ENCODE data around the gene CACHD1. TPM values are rescaled to one million over a fixed set of nuclear protein-coding genes. Genes with fewer than 3 reads are reported as not detected.

CACHD1 gene
- polyA plus RNA-seq, 4 donors: 0.81 to 12.5 (median 2.3) TPM

DNA sequence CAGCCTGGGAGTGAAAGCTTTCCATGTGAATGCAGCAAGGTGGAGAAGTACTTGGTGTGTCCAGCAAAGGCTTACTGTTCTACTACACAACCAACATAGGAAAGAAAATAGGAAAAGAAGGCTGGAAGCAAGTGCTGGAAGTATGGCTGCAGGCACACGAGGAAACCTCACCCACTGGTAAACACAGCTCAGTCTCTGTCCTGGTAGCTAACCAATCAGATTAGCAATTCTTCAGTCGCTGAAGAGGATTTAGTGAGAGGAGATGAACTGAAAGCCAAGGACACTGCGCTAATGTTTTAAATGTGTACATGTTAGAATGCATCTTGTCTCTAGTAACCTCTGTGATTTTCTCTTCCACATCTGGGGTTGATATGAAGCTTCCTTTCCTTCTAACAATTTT lies 36.2 kb upstream of the CACHD1 start:
- Histone ChIP-seq H3K27ac (ENCODE audit: low read depth in 1 of 3, low read length in 2 of 3) (no peak overlapping the region), H3K27me3 (ENCODE audit: control insufficient read depth in 3 of 3, insufficient read depth in 3 of 3, low read length in 3 of 3) (no peaks in the 10 kb centered on the region), H3K4me1 (ENCODE audit: control insufficient read depth in 3 of 3, insufficient read depth in 2 of 3, low read depth in 1 of 3, low read length in 2 of 3) (no peaks in the 10 kb centered on the region), H3K36me3 (ENCODE audit: control insufficient read depth in 3 of 3, insufficient read depth in 2 of 3, low read depth in 1 of 3, low read length in 3 of 3) (no peaks in the 10 kb centered on the region), H3K9me3 (ENCODE audit: control insufficient read depth in 2 of 2, insufficient read depth in 1 of 2, low read depth in 1 of 2, low read length in 1 of 2) (peaks cover 0 to 1% of the 10 kb centered on the region in 2 donors), H3K4me3 (ENCODE audit: low read depth in 1 of 3, low read length in 3 of 3) (no peak overlapping the region)
- no peak for DNase-seq
- WGBS, 3 donors: 57 to 63% (median 58%) methylated on average over 3 of the region's 3 CpGs
- FAIRE-seq: no peak

- DNase-seq (no peak), FAIRE-seq (no peak)
- Histone ChIP-seq H3K4me3 (ENCODE audit: low read depth in 1 of 3, low read length in 3 of 3) (no peak overlapping the region), H3K4me1 (ENCODE audit: control insufficient read depth in 3 of 3, insufficient read depth in 2 of 3, low read depth in 1 of 3, low read length in 2 of 3) (no peaks in the 10 kb centered on the region), H3K27me3 (ENCODE audit: control insufficient read depth in 3 of 3, insufficient read depth in 3 of 3, low read length in 3 of 3) (no peaks in the 10 kb centered on the region), H3K27ac (ENCODE audit: low read depth in 1 of 3, low read length in 2 of 3) (no peak overlapping the region), H3K9me3 (ENCODE audit: control insufficient read depth in 2 of 2, insufficient read depth in 1 of 2, low read depth in 1 of 2, low read length in 1 of 2) (peaks cover 0 to 1% of the 10 kb centered on the region in 2 donors), H3K36me3 (ENCODE audit: control insufficient read depth in 3 of 3, insufficient read depth in 2 of 3, low read depth in 1 of 3, low read length in 3 of 3) (no peaks in the 10 kb centered on the region)
- 83 to 90% (median 88%) methylated on average over 6 of the region's 6 CpGs for WGBS, 3 donors
Measured at GRCh38 chr1:64435000-64435399, 34.9 kb upstream of the CACHD1 start.

GRCh38 chr1:64437453-64437852 lies 32.5 kb upstream of the CACHD1 start:
- no peak overlapping the region for H3K4me3 ChIP-seq (ENCODE audit: low read depth in 1 of 3, low read length in 3 of 3)
- H3K4me1 ChIP-seq (ENCODE audit: control insufficient read depth in 3 of 3, insufficient read depth in 2 of 3, low read depth in 1 of 3, low read length in 2 of 3): no peaks in the 10 kb centered on the region
- peaks cover 0 to 1% of the 10 kb centered on the region in 2 donors for H3K9me3 ChIP-seq (ENCODE audit: control insufficient read depth in 2 of 2, insufficient read depth in 1 of 2, low read depth in 1 of 2, low read length in 1 of 2)
- no peaks in the 10 kb centered on the region for H3K27me3 ChIP-seq (ENCODE audit: control insufficient read depth in 3 of 3, insufficient read depth in 3 of 3, low read length in 3 of 3)
- FAIRE-seq (no peak), DNase-seq (no peak)
- no peak overlapping the region for H3K27ac ChIP-seq (ENCODE audit: low read depth in 1 of 3, low read length in 2 of 3)
- 73 to 90% (median 86%) methylated on average over 2 of the region's 2 CpGs for WGBS, 3 donors
- H3K36me3 ChIP-seq (ENCODE audit: control insufficient read depth in 3 of 3, insufficient read depth in 2 of 3, low read depth in 1 of 3, low read length in 3 of 3): no peaks in the 10 kb centered on the region

DNA sequence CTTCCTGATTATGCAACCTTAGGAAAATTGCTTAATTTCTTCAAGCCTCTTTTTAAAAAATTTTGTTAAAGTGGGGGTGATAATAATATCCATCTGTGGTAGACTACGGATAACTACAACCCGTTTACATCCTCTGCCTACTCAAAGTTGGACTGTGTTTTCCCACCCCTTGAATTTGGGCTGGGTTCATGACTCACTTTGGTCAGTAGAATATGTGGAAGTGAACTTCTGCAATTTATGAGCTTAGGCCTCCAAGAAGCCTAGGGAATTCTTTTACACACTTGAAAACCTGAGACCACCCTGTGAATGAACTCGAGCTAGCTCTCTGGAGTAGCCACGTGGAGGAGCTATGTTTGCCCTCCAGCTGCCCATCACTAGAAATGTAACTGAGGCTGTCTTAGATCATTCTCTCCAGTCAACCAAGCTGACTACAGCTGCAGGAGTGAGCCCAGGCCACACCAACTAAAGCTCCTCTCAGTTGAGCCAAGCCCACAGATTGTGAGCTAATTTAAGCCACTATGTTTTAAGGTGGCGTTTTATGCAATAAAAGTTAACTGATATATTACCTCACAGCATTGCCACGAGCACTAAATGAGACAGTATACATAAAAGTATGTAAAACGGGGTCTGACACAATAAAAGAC lies 29.6 kb upstream of the CACHD1 start:
- no peak overlapping the region for H3K27ac ChIP-seq (ENCODE audit: low read depth in 1 of 3, low read length in 2 of 3)

DNA sequence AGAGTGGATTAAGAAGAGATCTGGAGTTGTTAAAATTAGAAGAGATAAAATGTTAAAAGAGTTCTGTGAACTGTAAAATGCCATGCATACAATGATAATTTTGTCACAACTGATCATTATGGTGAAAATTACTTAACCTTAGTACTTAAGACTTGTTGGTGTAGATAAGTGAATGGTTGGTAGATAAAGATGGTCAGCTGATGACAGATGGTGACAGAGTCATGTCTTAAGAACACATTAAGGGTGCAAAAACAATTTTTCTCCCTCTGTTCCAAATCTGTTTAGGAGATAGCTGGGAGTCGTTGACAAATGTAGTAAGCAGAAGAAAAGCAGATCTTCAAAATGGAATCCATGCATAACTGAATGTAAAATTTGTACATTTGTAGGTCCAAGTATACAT lies 18.5 kb upstream of the CACHD1 start:
- WGBS, 3 donors: 76 to 79% (median 77%) methylated on average over 1 of the region's 1 CpG
- no peaks in the 10 kb centered on the region for H3K36me3 ChIP-seq (ENCODE audit: control insufficient read depth in 3 of 3, insufficient read depth in 2 of 3, low read depth in 1 of 3, low read length in 3 of 3)
- no peak for DNase-seq
- no peaks in the 10 kb centered on the region for H3K27me3 ChIP-seq (ENCODE audit: control insufficient read depth in 3 of 3, insufficient read depth in 3 of 3, low read length in 3 of 3)
- H3K4me3 ChIP-seq (ENCODE audit: low read depth in 1 of 3, low read length in 3 of 3): no peak overlapping the region
- H3K27ac ChIP-seq (ENCODE audit: low read depth in 1 of 3, low read length in 2 of 3): no peak overlapping the region
- no peak for FAIRE-seq
- no peaks in the 10 kb centered on the region for H3K9me3 ChIP-seq (ENCODE audit: control insufficient read depth in 2 of 2, insufficient read depth in 1 of 2, low read depth in 1 of 2, low read length in 1 of 2)
- no peaks in the 10 kb centered on the region for H3K4me1 ChIP-seq (ENCODE audit: control insufficient read depth in 3 of 3, insufficient read depth in 2 of 3, low read depth in 1 of 3, low read length in 2 of 3)

More for the DNA sequence above, 29.6 kb upstream of the CACHD1 start:
- FAIRE-seq: no peak
- Histone ChIP-seq H3K4me3 (ENCODE audit: low read depth in 1 of 3, low read length in 3 of 3) (no peak overlapping the region), H3K27me3 (ENCODE audit: control insufficient read depth in 3 of 3, insufficient read depth in 3 of 3, low read length in 3 of 3) (no peaks in the 10 kb centered on the region), H3K9me3 (ENCODE audit: control insufficient read depth in 2 of 2, insufficient read depth in 1 of 2, low read depth in 1 of 2, low read length in 1 of 2) (peaks cover 0 to 1% of the 10 kb centered on the region in 2 donors), H3K36me3 (ENCODE audit: control insufficient read depth in 3 of 3, insufficient read depth in 2 of 3, low read depth in 1 of 3, low read length in 3 of 3) (no peaks in the 10 kb centered on the region), H3K4me1 (ENCODE audit: control insufficient read depth in 3 of 3, insufficient read depth in 2 of 3, low read depth in 1 of 3, low read length in 2 of 3) (no peaks in the 10 kb centered on the region)
- DNase-seq: no peak
- 51 to 61% (median 56%) methylated on average over 7 of the region's 7 CpGs for WGBS, 3 donors

- Histone ChIP-seq H3K4me1 (ENCODE audit: control insufficient read depth in 3 of 3, insufficient read depth in 2 of 3, low read depth in 1 of 3, low read length in 2 of 3) (no peaks in the 10 kb centered on the region), H3K4me3 (ENCODE audit: low read depth in 1 of 3, low read length in 3 of 3) (no peak overlapping the region), H3K27ac (ENCODE audit: low read depth in 1 of 3, low read length in 2 of 3) (no peak overlapping the region), H3K9me3 (ENCODE audit: control insufficient read depth in 2 of 2, insufficient read depth in 1 of 2, low read depth in 1 of 2, low read length in 1 of 2) (no peaks in the 10 kb centered on the region), H3K36me3 (ENCODE audit: control insufficient read depth in 3 of 3, insufficient read depth in 2 of 3, low read depth in 1 of 3, low read length in 3 of 3) (no peaks in the 10 kb centered on the region), H3K27me3 (ENCODE audit: control insufficient read depth in 3 of 3, insufficient read depth in 3 of 3, low read length in 3 of 3) (no peaks in the 10 kb centered on the region)
- no peak for DNase-seq
- WGBS, 3 donors: 72 to 78% (median 75%) methylated on average over 3 of the region's 3 CpGs
- no peak for FAIRE-seq
Measured at GRCh38 chr1:64453688-64454087, 16.2 kb upstream of the CACHD1 start.

DNA sequence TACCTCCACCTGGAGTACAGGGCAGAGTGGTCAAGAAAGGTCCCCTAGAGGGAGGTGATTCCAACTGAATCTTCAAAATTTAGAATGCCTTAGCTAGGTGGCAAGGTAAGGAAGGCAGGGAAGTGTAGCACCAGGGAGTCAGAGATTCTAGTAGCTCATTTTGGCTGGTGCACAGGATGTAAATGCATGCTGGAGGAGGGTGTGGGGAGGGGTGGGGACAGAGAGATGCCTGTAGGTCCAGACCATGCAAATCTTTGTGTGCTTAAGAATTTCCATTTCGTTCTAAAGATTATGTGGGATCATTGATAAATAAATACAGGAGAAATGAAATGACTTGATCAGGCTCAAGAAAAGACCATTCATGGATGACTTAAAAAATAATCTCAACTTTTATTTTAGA lies 11.0 kb upstream of the CACHD1 start:
- FAIRE-seq: no peak
- Histone ChIP-seq H3K27me3 (ENCODE audit: control insufficient read depth in 3 of 3, insufficient read depth in 3 of 3, low read length in 3 of 3) (no peaks in the 10 kb centered on the region), H3K9me3 (ENCODE audit: control insufficient read depth in 2 of 2, insufficient read depth in 1 of 2, low read depth in 1 of 2, low read length in 1 of 2) (no peaks in the 10 kb centered on the region), H3K27ac (ENCODE audit: low read depth in 1 of 3, low read length in 2 of 3) (no peak overlapping the region), H3K4me3 (ENCODE audit: low read depth in 1 of 3, low read length in 3 of 3) (no peak overlapping the region), H3K4me1 (ENCODE audit: control insufficient read depth in 3 of 3, insufficient read depth in 2 of 3, low read depth in 1 of 3, low read length in 2 of 3) (no peaks in the 10 kb centered on the region), H3K36me3 (ENCODE audit: control insufficient read depth in 3 of 3, insufficient read depth in 2 of 3, low read depth in 1 of 3, low read length in 3 of 3) (no peaks in the 10 kb centered on the region)
- DNase-seq: no peak
- WGBS, 3 donors: 65 to 79% (median 78%) methylated on average over 1 of the region's 1 CpG

- 92 to 96% (median 93%) methylated on average over 5 of the region's 5 CpGs for WGBS, 3 donors
- FAIRE-seq: no peak
Measured at GRCh38 chr1:64459743-64460142, 10.2 kb upstream of the CACHD1 start.

GRCh38 chr1:64466033-64466432 lies 3.9 kb upstream of the CACHD1 start:
- Histone ChIP-seq H3K27ac (ENCODE audit: low read depth in 1 of 3, low read length in 2 of 3) (no peak overlapping the region), H3K27me3 (ENCODE audit: control insufficient read depth in 3 of 3, insufficient read depth in 3 of 3, low read length in 3 of 3) (peaks cover 0 to 6% (median 0%) of the 10 kb centered on the region in 3 donors), H3K4me3 (ENCODE audit: low read depth in 1 of 3, low read length in 3 of 3) (no peak overlapping the region), H3K4me1 (ENCODE audit: control insufficient read depth in 3 of 3, insufficient read depth in 2 of 3, low read depth in 1 of 3, low read length in 2 of 3) (no peaks in the 10 kb centered on the region), H3K9me3 (ENCODE audit: control insufficient read depth in 2 of 2, insufficient read depth in 1 of 2, low read depth in 1 of 2, low read length in 1 of 2) (no peaks in the 10 kb centered on the region), H3K36me3 (ENCODE audit: control insufficient read depth in 3 of 3, insufficient read depth in 2 of 3, low read depth in 1 of 3, low read length in 3 of 3) (no peaks in the 10 kb centered on the region)
- DNase-seq: no peak
- FAIRE-seq: no peak
- WGBS, 3 donors: 87 to 90% (median 89%) methylated on average over 7 of the region's 7 CpGs

More at GRCh38 chr1:64459743-64460142, 10.2 kb upstream of the CACHD1 start:
- H3K9me3 ChIP-seq (ENCODE audit: control insufficient read depth in 2 of 2, insufficient read depth in 1 of 2, low read depth in 1 of 2, low read length in 1 of 2): no peaks in the 10 kb centered on the region
- H3K4me1 ChIP-seq (ENCODE audit: control insufficient read depth in 3 of 3, insufficient read depth in 2 of 3, low read depth in 1 of 3, low read length in 2 of 3): no peaks in the 10 kb centered on the region
- H3K27me3 ChIP-seq (ENCODE audit: control insufficient read depth in 3 of 3, insufficient read depth in 3 of 3, low read length in 3 of 3): no peaks in the 10 kb centered on the region
- DNase-seq: no peak
- no peak overlapping the region for H3K27ac ChIP-seq (ENCODE audit: low read depth in 1 of 3, low read length in 2 of 3)
- no peak overlapping the region for H3K4me3 ChIP-seq (ENCODE audit: low read depth in 1 of 3, low read length in 3 of 3)
- H3K36me3 ChIP-seq (ENCODE audit: control insufficient read depth in 3 of 3, insufficient read depth in 2 of 3, low read depth in 1 of 3, low read length in 3 of 3): no peaks in the 10 kb centered on the region

All from small intestine (tissue), 7 donors.